NCI-H524 (cell line): Measurements from ENCODE around the gene EML6.
"Not testable (repeated sequence)": the region's sequence is repeated elsewhere in the genome, so short reads cannot be mapped to it uniquely, and the experiment has no call there.

Experiments
- DNase-seq, 2 experiments: peaks; one replicate each; lab custom pipeline; 2025; lab: John Stamatoyannopoulos, UW

The EML6 gene

GRCh38 chr2:54723131-54723995, at the start of gene EML6:
Gene EML6, plus strand, starts transcription at chr2:54723662. Its CDS starts 1,400 bp downstream, at chr2:54725062.
- peak; percentile 99 for DNase-seq

DNA sequence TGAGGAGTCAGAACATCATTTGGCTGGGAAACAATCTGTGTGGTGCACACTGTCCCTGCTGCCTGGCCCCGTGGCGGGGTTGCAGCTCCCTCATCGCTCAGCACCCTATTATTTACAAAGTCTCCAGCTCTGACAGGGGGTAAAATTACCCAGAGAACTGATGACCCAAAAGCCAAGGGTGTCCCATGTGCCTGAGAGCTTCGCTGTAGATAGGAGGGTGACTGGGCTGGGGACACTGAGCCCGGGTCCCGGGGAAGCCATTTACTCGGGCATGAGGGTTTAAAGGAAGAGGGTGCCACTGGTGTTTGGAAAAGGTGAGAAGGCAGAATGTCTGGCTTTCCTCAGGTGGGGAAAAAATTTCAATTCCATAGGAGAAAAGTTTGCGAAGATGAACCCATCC, 48.2 kb upstream of the EML6 start:
- DNase-seq: no peak

DNA sequence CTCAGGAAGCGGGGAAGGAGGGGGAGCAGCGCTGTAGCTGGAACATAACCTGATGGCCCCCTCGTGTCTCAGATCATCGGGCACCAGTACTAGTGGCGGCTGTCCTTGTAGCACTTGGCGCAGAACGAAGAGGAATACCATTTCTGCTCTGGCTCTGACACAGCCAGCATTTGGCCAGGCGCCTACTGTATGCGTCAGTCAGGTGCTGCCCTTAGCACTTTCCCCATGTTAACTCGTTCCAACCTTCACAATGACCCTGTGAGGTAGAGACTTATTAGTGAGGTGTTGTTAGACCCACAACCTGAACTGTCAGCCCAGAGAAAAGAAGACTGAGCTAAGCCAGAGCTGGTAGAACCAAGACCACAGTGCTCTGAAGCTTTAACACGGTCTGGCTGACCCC, 47.7 kb upstream of the EML6 start:
- DNase-seq: no peak

- no peak for DNase-seq
Observed at GRCh38 chr2:54676656-54677055, 46.8 kb upstream of the EML6 start.

DNA sequence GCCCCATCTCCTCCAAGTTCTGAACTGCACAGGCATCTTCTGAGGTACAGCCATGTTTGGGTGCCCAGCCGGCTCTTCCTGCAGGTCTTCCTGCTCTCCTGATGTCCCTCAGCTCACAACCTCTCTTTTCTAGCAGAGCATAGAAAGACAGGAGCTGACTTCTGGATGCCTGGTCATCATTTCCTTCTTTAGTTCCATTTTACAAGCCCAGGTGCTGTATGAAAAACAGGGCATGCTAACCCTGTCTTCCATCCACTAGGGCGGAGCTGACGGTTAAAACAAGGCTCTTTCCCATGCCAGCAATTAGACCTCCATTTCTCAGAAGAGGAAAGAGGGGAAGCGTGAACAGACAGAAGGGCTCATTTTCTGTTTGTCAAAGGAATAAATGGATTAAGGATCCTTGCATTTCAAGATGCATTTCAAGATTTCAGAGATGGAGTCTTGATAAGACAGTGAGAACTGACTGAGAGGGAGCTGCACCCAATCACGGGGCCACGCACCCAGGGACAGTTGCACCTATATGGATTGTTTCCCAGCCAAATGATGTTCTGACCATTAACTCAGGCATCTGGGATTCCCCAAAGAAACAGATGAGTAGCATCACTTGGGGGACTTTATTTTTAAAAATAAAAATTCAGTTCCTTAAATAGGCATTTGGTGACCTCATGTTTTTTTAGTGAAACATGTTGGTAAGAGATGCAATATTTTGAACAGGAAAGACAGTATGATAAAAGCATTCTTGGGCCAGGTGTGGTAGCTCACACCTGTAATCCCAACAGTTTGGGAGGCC, 45.8 kb upstream of the EML6 start:
- no peak for DNase-seq

DNA sequence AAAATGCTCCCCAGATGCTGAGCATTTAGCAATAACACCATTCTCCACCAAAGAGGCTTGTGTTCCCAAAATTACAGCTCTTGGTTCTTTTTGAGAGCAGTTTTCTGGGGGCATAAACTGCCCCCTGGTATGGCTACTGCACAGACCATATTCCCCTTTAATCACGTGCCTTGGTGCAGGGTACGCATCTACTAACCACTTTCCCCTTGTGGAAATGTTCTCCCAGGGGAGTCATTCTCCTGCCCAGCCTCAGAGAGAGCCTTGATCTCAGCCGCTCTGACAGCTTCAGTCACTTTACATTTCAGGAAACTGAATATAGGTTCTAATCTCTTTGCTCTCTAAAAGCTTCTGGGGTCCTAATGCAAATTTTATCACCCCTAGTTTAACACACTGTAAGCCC, 44.7 kb upstream of the EML6 start:
- peak in 1 of 2 experiments; percentile 16 for DNase-seq

- peak in 1 of 2 experiments; percentile 11 for DNase-seq
Observed at GRCh38 chr2:54680397-54681041, 42.9 kb upstream of the EML6 start.

- DNase-seq: no peak
Observed at GRCh38 chr2:54681416-54681815, 42.0 kb upstream of the EML6 start.

- no peak for DNase-seq
Observed at GRCh38 chr2:54683596-54683995, 39.9 kb upstream of the EML6 start.

DNA sequence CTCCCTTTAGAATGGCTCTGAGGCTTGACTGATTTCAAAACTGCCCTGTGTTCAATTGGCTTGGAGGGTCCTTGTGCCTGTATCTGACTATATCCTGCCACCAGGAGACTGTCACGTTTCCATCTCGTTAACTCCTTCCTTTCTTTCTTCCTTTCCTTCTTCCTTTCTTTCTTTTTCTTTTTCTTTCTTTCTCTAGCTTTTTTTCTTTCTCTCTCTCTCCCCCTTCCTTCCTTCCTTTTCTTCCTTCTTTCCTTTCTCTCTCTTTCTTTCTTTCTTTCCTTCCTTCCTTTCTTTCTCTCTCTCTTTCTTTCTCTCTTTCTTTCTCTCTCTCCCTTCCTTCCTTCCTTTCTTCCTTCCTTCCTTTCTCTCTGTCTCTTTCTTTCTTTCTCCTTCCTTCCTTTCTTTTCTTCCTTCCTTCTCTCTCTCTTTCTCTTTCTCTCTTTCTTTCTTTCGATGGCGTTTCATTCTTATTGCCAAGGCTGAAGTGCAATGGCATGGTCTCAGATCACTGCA, 38.1 kb upstream of the EML6 start:
- DNase-seq: no peak

GRCh38 chr2:54687595-54688152, 35.8 kb upstream of the EML6 start:
- no peak for DNase-seq

DNA sequence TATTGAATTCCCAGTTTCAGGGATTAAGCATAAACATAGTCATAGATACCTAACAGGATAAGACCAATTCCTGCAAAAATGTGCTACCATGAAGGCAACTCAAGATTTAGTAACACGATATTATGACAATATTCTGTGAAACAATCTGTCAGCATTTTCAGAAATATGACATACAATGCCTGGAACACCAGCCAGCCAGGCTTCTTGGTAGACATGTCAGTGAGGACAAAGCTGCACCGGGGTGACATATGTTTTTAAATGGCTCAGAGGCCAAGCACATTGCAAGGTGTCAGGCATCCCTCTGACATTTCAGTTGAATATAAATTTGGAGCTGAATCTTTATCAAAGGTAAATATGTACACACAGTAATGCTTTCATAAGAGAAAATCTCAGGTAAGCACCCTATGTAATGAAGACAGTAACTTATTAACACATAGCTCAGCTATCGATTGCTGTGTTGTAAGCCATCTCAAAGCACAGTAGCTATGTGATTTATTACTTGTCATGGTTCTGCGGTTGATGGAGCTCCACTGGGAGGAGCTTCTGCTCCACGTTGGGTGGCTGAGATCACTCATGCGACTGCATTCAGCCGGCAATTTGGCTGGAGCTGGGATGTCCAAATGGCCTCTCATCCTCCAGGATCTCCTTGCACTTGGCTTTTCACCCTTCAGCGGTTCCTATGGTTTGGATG, 31.9 kb upstream of the EML6 start:
- DNase-seq: peak in 1 of 2 experiments; percentile 74

GRCh38 chr2:54692556-54692955, 30.9 kb upstream of the EML6 start:
- no peak for DNase-seq

DNA sequence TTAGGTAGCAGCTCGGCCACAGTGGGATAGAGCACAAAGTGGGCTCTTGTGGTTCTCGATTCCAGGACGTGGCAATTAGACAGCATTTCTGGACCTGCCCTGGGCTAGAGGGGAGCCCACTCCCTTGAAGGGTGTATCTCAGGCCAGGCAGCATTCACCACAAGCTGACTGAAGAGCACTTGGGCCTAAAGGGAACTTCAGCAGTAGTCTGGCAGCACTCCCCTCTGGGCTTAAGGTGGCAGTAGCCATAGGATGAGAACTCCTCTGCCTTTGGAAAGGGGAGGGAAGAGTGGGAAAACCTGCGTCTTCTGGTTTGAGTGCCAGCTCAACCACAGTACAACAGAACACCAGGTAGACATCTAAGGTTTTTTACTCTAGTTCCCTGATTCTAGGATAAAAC, 28.1 kb upstream of the EML6 start:
- DNase-seq: no peak

DNA sequence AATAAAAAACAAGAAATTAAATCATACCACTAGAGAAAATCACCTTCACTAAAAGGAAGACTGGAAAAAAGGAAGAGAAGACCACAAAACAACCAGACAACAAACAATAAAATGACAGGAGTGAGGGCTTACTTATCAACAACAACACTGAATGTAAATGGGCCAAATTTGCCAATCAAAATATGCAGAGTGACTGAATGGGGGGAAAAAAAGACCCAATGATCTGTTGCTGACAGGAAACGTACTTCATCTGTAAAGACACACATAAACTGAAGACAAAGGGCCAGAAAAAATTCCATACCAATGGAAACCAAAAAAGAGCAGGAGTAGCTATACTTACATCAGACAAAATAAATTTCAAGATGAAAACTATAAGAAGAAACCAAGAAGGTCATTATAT, 25.5 kb upstream of the EML6 start:
- no peak for DNase-seq

DNA sequence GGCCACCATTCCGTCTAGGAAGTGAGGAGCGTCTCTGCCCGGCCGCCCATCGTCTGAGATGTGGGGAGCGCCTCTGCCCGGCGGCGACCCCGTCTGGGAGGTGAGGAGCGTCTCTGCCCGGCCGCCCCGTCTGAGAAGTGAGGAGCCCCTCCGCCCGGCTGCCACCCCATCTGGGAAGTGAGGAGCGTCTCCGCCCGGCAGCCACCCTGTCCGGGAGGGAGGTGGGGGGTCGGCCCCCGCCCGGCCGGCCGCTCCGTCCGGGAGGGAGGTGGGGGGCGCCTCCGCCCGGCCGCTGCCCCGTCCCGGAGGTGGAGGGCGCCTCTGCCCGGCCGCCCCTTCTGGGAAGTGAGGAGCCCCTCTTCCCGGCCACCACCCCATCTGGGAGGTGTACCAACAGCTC, 24.5 kb upstream of the EML6 start:
- not testable (repeated sequence) for DNase-seq

DNA sequence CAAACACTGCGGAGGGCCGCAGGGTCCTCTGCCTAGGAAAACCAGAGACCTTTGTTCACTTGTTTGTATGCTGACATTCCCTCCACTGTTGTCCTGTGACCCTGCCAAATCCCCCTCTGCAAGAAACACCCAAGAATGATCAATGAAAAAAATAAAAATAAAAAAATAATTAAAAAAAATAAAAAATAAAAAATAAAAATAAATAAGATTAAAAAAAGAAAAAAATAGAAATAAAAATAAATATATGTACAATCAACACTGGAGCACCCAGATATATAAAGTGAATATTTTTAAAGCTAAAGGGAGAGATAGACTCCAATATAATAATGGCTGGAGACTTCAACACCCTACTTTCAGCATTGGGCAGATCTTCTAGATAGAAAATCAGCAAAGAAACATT, 23.8 kb upstream of the EML6 start:
- DNase-seq: no peak

- no peak for DNase-seq
Observed at GRCh38 chr2:54701029-54701428, 22.4 kb upstream of the EML6 start.

DNA sequence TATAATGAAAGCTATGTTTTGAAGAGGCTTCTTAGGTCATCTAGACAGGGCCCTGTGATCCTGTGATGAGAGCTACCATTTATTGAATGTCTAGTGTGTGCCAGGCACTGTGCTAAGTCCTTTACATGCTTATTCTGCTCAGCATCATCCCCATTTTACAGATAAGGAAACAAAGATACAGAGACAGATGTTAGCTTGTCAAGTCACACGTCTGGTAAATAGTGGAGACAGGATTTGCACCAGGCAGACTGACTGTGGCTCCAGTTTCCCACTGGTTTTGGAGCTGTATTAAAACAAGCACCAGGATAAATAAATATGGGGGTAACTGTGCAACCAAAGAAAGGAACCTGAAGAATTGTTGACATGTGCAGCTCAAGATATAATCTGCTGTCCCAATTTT, 19.2 kb upstream of the EML6 start:
- DNase-seq: no peak

- peak; percentile 23 to 72 for DNase-seq
Observed at GRCh38 chr2:54704688-54705605, 18.5 kb upstream of the EML6 start.
